ENCODE data around the gene ARID3B.

ARID3B gene

DNA sequence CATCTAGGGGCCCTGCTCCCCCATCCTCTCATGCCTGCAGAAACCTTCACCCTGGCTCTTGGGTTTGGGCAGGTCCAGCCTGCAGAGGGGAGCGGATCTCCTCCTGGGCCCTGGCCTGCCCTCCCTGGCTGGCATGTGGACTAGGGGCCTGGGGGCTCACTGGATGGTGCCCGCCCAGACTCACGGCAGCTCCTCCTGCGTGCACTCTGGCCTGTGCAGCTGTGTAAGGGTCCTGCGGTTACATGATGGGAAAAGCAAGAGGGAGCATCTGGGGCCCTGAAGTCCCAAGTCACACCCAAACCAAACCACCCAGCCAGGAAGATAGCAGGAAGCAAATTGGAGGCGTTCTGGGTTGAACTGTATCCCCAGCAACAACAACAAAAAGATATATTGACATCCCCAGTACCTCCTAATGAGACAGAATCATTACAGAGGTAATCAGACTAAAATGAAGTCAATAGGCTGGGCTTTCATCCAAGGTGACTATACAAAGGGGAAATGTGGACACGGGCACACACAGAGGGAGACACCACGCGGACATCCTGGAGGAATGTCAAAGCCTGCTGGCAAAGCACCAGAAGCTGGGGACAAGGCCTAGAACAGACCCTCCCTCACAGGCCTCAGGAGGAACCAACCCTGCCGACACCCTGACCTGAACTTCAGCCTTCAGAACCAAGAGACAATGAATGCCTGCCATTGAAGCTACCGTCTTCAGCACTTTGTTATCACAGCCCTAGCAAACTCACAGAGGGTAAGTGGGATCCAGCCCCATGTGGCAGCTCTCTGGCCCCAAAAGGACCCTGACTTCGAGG lies 64.2 kb downstream of the ARID3B start:
- DNase-seq (ENCODE audit: low read depth) = no peak

DNA sequence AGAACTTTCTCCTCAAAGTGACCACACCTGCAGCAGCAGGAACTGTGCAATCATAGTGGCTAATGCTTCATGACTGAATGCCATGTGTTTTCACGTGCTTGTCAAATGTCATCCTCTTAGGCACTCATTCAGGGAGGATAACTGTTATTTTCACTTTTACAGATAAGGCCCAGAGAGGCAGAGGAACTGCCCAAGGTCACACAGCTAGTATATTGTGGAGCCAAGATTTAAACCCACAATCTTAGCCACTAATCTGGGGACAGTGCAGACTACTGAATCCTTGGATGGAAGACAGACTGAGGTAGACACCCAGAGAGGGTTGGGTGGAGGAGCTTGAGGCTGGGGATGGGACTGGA lies 64.8 kb downstream of the ARID3B start:
- DNase-seq (ENCODE audit: low read depth) = no peak

- no peak for DNase-seq (ENCODE audit: low read depth)
Observed at GRCh38 chr15:74608786-74609185, 67.8 kb downstream of the ARID3B start.

GRCh38 chr15:74609938-74610301 lies 68.9 kb downstream of the ARID3B start:
- no peak for DNase-seq (ENCODE audit: low read depth)

DNA sequence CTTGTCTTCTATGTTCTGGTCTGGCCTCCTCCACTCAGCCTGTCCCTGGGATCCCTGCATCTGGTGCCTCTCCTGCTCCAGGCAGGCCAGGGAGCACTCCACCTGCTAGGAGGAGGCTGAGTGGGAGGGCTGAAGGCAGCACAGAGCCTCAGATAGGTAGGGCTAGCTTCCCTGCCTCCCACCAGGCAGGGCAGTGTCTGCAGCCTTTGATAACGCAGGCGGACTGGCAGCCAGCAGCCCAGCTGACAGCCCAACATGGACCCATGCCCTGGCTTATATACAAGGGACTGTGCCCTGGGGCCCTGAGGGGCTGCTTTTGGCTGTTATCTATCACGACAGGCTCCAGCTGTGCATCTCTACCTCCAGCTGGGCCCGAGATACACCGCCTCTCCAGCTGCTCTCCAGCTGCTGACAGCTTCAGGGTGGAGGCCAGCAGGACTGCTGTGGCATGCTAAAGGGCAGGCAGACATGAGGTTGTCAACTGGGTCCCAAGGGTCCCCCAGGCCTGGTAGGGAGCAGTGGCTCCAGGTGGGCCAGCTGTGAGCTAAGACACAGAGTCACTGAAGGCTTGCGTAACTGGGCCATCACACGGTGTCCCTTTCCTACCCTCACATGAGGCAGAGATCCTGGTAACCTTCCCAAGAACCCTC lies 69.4 kb downstream of the ARID3B start:
- DNase-seq (ENCODE audit: low read depth) = no peak

DNA sequence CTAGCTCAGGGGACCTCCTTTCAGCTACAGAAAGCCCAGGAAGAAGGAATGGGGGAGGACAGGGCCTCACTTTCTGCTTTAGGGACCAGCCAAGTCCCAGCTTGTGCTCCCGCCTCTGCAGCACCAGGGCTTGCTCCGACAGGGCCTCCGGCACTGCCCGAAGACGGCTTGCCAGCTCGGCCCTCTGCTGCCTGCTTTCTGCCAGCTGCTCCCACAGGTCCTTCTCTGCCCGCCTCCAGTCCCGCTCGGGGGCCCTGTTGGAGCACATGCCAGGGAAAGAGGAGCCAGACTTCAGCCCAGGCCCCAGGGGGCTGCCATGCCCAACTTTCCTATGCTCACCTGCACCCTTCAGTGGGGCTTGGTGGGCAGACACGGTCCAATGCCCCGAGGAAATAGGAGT lies 70.3 kb downstream of the ARID3B start:
- no peak for DNase-seq (ENCODE audit: low read depth)

DNA sequence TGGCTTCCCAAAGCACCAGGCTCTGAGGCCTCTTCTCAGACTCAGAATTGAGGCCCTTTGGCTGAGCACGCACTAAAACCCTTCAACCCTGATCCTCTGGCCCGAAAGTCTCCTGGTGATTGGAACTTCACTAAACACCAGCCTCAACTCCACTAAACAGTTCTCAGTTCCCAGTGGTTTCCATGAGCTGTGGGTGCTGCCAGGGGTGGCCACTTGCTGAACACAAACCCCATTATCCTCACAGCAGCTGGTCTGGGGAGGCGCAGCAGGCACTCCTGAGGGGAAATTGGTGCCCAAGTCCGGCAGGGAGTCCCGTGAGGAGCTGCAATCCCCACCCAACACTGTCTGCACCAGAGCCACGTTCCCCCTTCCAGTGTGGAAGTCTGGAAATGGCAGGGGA lies 70.8 kb downstream of the ARID3B start:
- no peak for DNase-seq (ENCODE audit: low read depth)

- DNase-seq (ENCODE audit: low read depth) = no peak
Observed at GRCh38 chr15:74612677-74613076, 71.7 kb downstream of the ARID3B start.

GRCh38 chr15:74613089-74613952 lies 72.3 kb downstream of the ARID3B start:
- no peak for DNase-seq (ENCODE audit: low read depth)

- no peak for DNase-seq (ENCODE audit: low read depth)
Observed at GRCh38 chr15:74613953-74614743, 73.1 kb downstream of the ARID3B start.

GRCh38 chr15:74614744-74615507 lies 73.9 kb downstream of the ARID3B start:
- peak; percentile 82 for DNase-seq (ENCODE audit: low read depth)

- peak; percentile 94 for DNase-seq (ENCODE audit: low read depth)
Observed at GRCh38 chr15:74615508-74616365, 74.7 kb downstream of the ARID3B start, which contains the start of gene CLK3. CLK3 (plus strand) TSS chr15:74615836; CDS start chr15:74619197, 3,361 bp downstream.

DNA sequence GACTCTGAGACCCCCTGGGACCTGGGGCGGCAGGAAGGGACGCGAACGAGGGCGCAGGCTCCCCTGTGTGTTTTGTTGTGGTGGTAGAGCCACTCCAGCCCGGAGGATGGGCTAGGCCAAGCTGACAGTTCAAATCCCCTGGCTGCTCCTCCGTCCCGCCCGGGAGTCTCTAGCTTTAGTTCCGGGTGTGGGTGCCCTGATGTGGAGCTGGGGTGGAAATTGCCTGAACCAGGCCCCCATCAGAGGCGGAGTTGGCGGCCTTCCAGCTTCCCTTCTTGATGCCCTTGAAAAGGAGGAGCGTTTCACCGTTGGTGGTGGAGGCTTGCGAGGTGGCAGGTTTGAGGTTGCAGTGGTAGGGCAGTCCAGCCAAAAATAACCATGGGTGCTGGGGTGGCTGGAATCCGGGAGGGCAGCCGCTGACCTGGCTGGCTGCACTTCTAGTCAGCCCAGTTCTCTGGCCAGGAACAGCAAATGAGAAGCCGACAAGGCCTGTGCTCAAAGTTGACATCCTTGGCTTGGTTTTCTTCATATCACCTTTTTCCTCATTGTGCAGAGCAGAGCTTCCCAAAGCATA lies 75.4 kb downstream of the ARID3B start:
- DNase-seq (ENCODE audit: low read depth) = peak; percentile 52

- DNase-seq (ENCODE audit: low read depth) = no peak
Observed at GRCh38 chr15:74616996-74617395, 76.0 kb downstream of the ARID3B start.

DNA sequence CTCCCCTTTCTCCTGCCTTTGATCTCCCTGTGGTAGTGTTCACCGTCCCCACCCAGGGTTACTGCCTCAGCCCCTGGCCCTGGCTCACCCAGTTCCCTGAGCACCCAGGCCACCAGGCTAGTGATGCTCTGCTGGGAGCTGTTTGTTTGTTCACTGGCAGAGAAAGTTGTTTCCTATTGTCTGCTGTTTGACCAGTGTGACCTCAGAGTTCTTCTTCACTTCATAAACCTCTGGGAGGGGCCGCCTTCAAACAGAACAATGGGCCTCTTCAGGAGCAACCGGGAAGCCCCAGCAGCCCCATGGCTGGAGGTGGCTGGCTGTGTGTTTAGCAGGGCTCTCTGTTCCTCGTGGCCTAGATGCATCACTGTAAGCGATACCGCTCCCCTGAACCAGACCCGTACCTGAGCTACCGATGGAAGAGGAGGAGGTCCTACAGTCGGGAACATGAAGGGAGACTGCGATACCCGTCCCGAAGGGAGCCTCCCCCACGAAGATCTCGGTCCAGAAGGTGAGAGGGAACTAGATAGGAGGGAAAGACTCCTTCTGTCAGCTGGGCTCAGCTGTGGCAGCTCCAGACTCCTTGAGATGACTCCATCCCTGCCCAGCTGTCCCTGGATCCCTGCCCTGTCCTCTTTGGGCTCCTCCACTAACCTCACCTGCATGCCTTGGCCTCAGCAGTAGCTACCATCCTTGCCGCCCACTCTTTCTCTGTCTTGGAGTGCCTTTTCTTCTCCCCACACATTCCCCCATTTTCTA lies 78.0 kb downstream of the ARID3B start:
- no peak for DNase-seq (ENCODE audit: low read depth)

DNA sequence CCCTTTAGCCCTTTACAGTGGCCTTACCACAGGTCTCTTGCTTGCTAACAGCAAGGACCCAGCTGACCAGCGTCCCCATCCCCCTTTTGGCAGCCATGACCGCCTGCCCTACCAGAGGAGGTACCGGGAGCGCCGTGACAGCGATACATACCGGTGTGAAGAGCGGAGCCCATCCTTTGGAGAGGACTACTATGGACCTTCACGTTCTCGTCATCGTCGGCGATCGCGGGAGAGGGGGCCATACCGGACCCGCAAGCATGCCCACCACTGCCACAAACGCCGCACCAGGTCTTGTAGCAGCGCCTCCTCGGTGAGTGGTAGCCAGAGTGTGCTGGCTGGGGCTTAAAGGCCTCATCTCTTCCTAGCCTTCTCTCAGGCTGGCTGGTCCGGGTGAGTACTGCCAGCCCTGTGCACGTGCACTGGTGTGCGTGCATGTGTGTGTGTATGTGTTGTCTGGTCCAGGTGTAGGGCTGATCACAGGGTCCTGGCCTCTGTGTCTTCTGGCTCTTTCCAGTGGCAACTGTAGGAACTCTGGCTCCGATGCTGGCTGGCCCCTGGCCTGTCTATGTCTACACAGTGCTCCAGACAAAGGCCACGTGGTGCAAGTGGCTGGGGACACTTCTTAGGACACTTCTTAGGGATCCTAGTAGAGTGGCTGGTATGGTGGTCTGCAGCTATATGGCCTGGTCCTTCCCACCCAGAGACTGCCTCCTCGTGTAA lies 79.1 kb downstream of the ARID3B start:
- no peak for DNase-seq (ENCODE audit: low read depth)

- peak; percentile 70 for DNase-seq (ENCODE audit: low read depth)
Observed at GRCh38 chr15:74620636-74621545, 79.9 kb downstream of the ARID3B start.

Measured in activated T-cell treated with anti-CD3 and anti-CD28 coated beads for 24 hours (primary cell).